H1 (cell line): Measurements from ENCODE around the gene FYB2.

Experiments
- CBX5 ChIP-seq: fragments of 300-800, 300-1000 bp; sonication (generic); IDR thresholded peaks from 2 replicates; pipeline ENCODE4 v1.7.1; 2016; ENCODE audit warnings: antibody characterized with exemption, low read length, low read depth
- CTCF ChIP-seq, 3 experiments: IDR thresholded peaks; 1 replicate in 2 of 3; 2 replicates in 1 of 3; pipeline versions ENCODE4 v1.5.1 to v1.6.1; 2011; ENCODE audit warnings: low read length in 3 of 3, mild to moderate bottlenecking in 3 of 3, inconsistent platforms in 2 of 3, low read depth in 1 of 3, moderate library complexity in 1 of 3; ENCODE audit not compliant: insufficient read depth in 1 of 3; ENCODE audit errors: control extremely low read depth in 1 of 3
- POLR2A ChIP-seq, 2 experiments: IDR thresholded peaks; 1 replicate in 1 of 2; 2 replicates in 1 of 2; pipeline ENCODE4 v1.6.1; 2011; ENCODE audit warnings: low read depth in 2 of 2, low read length in 2 of 2, mild to moderate bottlenecking in 2 of 2; ENCODE audit errors: control extremely low read depth in 1 of 2

- TF ChIP-seq POLR2A (IDR thresholded peaks at IDR 0.05; ENCODE audit: control extremely low read depth in 1 of 2, low read depth in 2 of 2, low read length in 2 of 2) = no peak
- no peak for TF ChIP-seq CTCF (IDR thresholded peaks at IDR 0.05; ENCODE audit: control extremely low read depth in 1 of 3, insufficient read depth in 1 of 3, low read depth in 1 of 3, low read length in 3 of 3)
- TF ChIP-seq CBX5 = no peak
These were observed 100.0 kb downstream of the FYB2 start for GRCh38 chr1:56719171-56719570.
